ENCODE results near the gene CRCP.
"Not testable (repeated sequence)": the region's sequence is repeated elsewhere in the genome, so short reads cannot be mapped to it uniquely, and the experiment has no call there.

Gene CRCP

DNA sequence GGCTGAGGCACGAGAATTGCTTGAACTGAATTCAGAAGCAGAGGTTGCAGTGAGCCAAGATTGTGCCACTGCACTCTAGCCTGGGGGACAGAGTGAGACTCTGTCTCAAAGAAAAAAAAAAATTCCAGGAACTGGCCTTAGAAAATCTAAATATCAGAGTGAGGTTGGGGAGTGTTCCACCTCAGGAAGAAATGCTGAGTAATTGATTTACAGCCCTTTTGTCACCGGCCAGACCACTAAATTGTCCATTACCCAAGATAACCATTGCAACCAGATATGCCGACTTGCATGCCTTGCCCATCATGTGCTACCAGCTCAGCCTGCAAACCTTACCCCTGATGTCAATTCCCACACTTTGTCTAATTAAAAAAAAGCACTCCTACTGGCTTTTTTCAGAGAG lies 42.4 kb downstream of the CRCP start:
- no peak for DNase-seq

GRCh38 chr7:66162622-66163021 lies 48.0 kb downstream of the CRCP start:
- no peak for DNase-seq

GRCh38 chr7:66163186-66163610 lies 48.6 kb downstream of the CRCP start:
- DNase-seq: no peak

- no peak for DNase-seq
These were observed 49.7 kb downstream of the CRCP start for GRCh38 chr7:66164356-66164755.

DNA sequence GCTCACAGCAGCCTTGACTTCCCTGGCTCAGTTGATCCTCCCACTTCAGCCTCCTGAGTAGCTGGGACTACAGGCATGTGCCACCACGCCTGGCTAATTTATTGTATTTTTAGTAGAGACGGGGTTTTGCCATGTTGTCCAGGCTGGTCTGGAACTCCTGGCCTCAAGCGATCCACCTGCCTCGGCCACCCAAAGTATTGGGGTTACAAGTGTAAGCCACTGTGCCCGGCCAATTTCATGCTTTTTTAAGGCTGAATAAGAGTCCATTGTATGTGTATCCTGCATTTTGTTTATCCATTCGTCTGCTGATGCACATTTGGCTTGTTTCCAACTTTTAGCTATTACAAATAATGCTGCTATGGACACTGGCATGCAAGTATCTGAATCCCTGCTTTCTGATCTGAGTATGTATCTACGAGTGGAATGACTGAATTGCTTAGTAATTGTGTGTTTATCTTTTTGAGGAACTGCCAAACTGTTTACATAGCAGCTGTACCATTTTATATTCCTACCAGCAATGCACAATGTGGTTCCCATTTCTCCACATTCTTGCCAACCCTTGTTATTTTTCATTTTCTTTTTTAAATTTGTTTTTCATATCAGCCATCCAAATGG lies 53.2 kb downstream of the CRCP start:
- DNase-seq: no peak

DNA sequence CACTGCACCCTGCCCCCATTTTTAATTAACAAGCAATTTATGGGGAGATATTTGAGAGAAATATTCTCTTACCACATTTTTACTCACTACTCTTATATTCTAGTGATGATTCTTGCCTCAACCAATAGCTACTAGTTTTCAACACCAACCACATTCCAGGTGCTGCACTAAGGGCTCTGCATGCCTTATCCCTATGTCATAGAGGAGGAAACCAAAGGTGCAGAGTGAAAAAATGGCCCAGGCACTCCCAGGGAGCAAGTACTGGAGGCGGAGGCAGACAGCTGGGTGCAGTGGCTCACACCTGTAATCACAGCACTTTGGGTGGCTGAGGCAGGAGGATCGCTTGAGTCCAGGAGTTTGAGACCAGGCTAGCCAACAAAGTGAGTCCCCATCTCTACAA lies 55.0 kb downstream of the CRCP start:
- DNase-seq: no peak

- no peak for DNase-seq
These were observed 55.9 kb downstream of the CRCP start for GRCh38 chr7:66170309-66171231.

DNA sequence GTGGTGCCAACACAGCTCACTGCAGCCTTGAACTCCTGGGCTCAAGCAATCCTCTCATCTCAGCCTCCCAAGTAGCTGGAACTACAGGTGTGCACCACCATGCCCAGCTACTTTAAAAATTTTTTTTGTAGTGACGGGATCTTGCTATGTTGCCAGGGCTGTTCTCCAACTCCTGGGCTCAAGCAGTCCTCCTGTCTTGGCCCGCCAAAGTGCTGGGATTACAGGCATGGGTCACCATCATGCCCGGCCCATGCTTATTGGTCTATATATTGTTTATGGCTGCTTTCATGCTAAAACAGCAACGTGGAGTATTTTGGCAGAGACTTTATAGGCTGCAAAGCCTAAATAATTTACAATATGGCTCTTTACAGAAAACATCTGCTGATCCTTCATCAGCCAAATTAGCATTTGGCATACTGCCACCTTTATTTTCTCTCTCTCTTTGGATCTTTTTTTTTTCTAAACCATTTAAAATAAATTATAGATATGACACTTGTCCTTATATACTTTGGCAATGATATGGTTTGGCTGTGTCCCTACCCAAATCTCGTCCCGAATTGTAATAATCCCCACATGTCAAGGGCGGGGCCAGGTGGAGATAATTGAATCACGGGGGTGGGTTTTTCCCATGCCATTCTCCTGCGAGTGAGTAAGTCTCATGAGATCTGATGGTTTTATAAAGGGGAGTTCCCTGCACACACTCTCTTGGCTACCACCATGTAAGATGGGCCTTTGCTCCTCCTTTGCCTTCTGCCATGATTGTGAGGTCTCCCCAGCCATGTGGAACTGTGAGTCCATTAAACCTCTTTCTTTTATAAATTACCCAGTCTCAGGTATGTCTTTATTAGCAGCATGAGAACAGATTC lies 58.1 kb downstream of the CRCP start:
- not testable (repeated sequence) for DNase-seq

GRCh38 chr7:66173856-66174255 lies 59.2 kb downstream of the CRCP start:
- DNase-seq: no peak

DNA sequence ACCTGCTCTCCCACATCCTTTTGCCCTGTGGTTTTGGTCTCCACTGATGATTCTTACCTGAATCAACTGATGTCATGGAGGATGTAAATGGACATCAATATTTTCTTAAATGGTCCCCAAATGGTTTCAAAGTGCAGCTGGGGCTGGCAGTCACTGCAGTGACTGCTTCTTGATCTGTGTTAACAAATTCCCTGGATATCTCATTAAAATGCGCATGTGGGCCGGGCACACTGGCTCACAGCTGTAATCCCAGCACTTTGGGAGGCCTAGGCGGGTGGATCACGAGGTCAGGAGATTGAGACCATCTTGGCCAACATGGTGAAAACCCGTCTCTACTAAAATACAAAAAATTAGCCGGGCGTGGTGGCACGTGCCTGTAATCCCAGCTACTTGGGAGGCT lies 60.4 kb downstream of the CRCP start:
- DNase-seq: not testable (repeated sequence)

GRCh38 chr7:66176914-66177313 lies 62.3 kb downstream of the CRCP start:
- no peak for DNase-seq

DNA sequence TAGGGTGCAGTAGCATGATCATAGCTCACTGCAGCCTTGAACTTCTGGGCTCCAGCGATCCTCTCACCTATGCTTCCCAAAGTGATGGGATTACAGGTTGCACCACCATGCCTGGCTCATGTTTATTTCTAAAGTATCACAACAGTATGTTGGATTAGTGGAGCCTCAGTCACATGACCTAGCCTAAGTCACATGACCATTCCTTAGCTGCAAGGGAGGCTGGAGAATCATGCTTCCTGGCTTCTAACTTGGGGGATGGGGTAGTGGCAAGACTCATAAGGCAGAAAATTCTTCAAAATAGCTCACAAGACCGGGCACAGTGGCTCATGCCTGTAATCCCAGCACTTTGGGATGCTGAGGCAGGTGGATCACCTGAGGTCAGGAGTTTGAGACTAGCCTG lies 63.6 kb downstream of the CRCP start:
- DNase-seq: no peak

GRCh38 chr7:66181329-66181728 lies 66.7 kb downstream of the CRCP start:
- no peak for DNase-seq

DNA sequence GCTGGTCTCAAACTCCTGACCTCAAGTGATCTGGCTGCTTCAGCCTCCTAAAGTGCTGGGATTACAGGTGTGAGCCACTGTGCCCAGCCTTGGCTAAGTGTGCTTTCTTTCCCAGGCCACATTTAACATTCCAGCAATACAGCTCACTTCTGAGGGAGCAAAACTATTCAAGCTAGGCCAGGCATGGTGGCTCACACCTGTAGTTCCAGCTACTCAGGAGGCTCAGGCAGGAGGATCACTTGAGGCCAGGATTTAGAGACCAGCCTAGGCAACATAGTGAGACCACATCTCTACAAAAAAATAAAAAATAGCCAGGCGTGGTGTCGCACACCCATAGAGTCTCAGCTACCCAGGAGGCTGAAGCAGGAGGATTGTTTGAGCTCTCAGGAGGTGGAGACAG lies 67.2 kb downstream of the CRCP start:
- no peak for DNase-seq

DNA sequence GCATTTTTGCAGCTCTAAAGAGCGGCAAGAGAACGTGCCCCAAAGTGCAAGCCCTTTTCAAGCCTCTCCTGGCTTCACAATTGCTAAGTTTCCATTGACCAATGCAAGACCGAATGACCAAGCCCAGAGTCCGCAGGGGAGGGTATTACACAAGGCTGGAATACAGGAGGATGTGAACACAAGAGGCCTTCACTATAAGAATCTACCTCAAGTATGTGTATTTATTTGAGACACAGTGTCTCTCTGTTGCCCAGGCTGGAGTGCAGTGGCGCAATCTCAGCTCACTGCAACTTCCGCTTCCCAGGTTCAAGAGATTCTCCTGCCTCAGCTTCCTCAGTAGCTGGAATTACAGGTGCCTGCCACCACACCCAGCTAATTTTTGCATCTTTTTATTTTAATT lies 68.3 kb downstream of the CRCP start:
- DNase-seq: no peak

DNA sequence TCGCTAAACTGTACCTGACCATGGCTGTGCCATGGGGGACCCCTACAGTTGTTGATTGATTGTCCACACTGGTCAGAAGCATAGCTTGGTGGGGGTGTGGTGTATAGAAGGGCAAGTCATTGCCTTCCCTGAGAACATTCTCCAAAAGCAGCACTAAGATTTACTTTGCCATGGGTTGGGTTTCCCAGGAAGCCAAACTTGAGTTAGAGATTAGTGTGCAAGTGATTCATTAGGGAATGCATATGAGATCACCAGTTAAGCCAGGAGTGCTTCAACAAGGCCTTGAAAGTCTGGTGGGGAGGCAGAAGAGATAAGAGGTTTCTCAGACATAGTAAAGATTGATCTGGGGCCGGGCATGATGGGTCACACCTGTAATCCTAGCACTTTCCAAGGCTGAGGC lies 69.1 kb downstream of the CRCP start:
- DNase-seq: no peak

- DNase-seq: no peak
These were observed 71.1 kb downstream of the CRCP start for GRCh38 chr7:66185680-66186187.

GRCh38 chr7:66186991-66187390 lies 72.3 kb downstream of the CRCP start:
- DNase-seq: no peak

DNA sequence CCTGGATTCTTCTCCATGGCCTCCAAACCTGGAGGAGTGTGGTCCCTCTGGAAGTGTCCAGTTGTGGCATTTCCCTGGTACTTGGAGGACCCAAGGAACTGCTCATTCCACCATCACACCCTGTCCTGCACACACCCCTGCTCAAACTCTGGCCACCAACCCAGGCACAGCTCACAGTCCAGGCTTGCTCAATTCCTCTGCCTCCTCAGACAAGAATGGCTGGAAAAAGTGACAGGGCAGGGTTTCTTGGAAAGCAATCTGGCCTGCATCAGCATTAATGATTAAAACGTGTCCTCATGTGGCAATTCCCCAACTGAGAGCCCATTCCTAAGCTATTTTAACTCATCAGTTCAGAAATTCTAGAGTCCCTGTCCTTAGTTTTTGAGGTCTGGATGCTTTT lies 73.3 kb downstream of the CRCP start:
- no peak for DNase-seq

DNA sequence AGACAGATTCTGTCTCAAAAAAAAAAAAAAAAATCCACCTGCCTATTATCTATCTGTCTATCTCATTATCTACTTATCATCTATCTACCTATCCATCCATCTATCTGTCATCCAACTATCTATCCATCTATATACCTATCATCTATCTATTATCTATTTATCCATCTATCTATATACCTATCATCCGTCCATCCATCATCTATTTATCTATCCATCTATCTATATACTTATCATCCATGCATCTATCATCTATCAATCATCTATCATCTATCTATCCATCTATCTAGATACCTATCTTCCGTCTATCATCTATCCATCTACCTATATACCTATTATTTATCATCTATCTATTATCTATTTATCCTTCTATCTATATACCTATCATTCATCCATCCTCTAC lies 74.0 kb downstream of the CRCP start:
- DNase-seq: no peak

GRCh38 chr7:66189695-66190503 lies 75.3 kb downstream of the CRCP start:
- no peak for DNase-seq

- no peak for DNase-seq
These were observed 75.8 kb downstream of the CRCP start for GRCh38 chr7:66190504-66190857.

Measured in CD4-positive, alpha-beta T cell treated with Interleukin-12 subunit alpha and Interleukin-12 subunit beta, for 1 hour (primary cell).